IPS DF 6.9 (cell line): Measurements from ENCODE around the gene PTPRU.
"Not testable (repeated sequence)": the region's sequence is repeated elsewhere in the genome, so short reads cannot be mapped to it uniquely, and the experiment has no call there.

Experiments used
- DNase-seq: peaks from one replicate; pipeline ENCODE4 v3.0.0-alpha.2; 2013; ENCODE audit warnings: low read depth, low spot score
- H3K27ac ChIP-seq: one replicate; pipeline ENCODE4 v1.5.1; 2013; ENCODE audit warnings: low read length, control low read depth
- H3K27me3 ChIP-seq: 2 replicates; pipeline ENCODE4 v1.6.1; 2013; ENCODE audit warnings: mild to moderate bottlenecking, low read length; ENCODE audit not compliant: control insufficient read depth, insufficient read depth
- H3K36me3 ChIP-seq: 2 replicates; pipeline ENCODE4 v1.6.1; 2013; ENCODE audit warnings: low read length; ENCODE audit not compliant: control insufficient read depth, insufficient read depth
- H3K4me1 ChIP-seq: 2 replicates; pipeline ENCODE4 v1.6.1; 2013; ENCODE audit warnings: low read length; ENCODE audit not compliant: control insufficient read depth, insufficient read depth
- H3K4me3 ChIP-seq: 2 replicates; pipeline ENCODE4 v1.5.1; 2013; ENCODE audit warnings: mild to moderate bottlenecking, low read length
- H3K9me3 ChIP-seq: 2 replicates; pipeline ENCODE4 v1.6.1; 2013; ENCODE audit warnings: low read length, inconsistent platforms; ENCODE audit not compliant: control insufficient read depth, insufficient read depth
- WGBS: extraction: QIAGEN DNeasy Blood & Tissue Kit; methylation state at CpG from one replicate; pipeline ENCODE4 v1.1.7; 2013; ENCODE audit warnings: mixed read lengths, missing lambda C conversion rate; ENCODE audit not compliant: insufficient read length, insufficient coverage; 5-methylcytosine and 5-hydroxymethylcytosine counted together

Gene PTPRU

GRCh38 chr1:29290414-29290985 is 54.2 kb downstream of the PTPRU start:
- H3K4me1 ChIP-seq = no peaks in the 10 kb centered on the region
- DNase-seq = no peak
- no peak overlapping the region for H3K27ac ChIP-seq
- H3K27me3 ChIP-seq = no peaks in the 10 kb centered on the region
- no peaks in the 10 kb centered on the region for H3K9me3 ChIP-seq
- no CpG with 5 or more reads among the region's 12 CpGs for WGBS
- H3K4me3 ChIP-seq = no peak overlapping the region
- no peaks in the 10 kb centered on the region; the same call in 1 of the 2 replicates for H3K36me3 ChIP-seq

- no peak for DNase-seq
- WGBS = no CpG with 5 or more reads among the region's 10 CpGs
- Histone ChIP-seq H3K4me3 (no peak overlapping the region), H3K9me3 (no peaks in the 10 kb centered on the region), H3K27me3 (no peaks in the 10 kb centered on the region), H3K36me3 (no peaks in the 10 kb centered on the region; the same call in 1 of the 2 replicates), H3K4me1 (no peaks in the 10 kb centered on the region), H3K27ac (no peak overlapping the region)
Measured at GRCh38 chr1:29291756-29292155, 55.4 kb downstream of the PTPRU start.

- DNase-seq = no peak
- Histone ChIP-seq H3K36me3 (no peaks in the 10 kb centered on the region; the same call in 1 of the 2 replicates), H3K27ac (no peak overlapping the region), H3K4me1 (no peaks in the 10 kb centered on the region), H3K9me3 (no peaks in the 10 kb centered on the region), H3K4me3 (no peak overlapping the region), H3K27me3 (no peaks in the 10 kb centered on the region)
- WGBS = no CpG with 5 or more reads among the region's 3 CpGs
Measured at GRCh38 chr1:29292344-29292743, 56.0 kb downstream of the PTPRU start.

- DNase-seq = no peak
- no CpG with 5 or more reads among the region's 5 CpGs for WGBS
- Histone ChIP-seq H3K36me3 (no peaks in the 10 kb centered on the region; the same call in 1 of the 2 replicates), H3K4me3 (no peak overlapping the region), H3K9me3 (no peaks in the 10 kb centered on the region), H3K27ac (no peak overlapping the region), H3K4me1 (no peaks in the 10 kb centered on the region), H3K27me3 (no peaks in the 10 kb centered on the region)
Measured at GRCh38 chr1:29297450-29297849, 61.1 kb downstream of the PTPRU start.

- no CpG with 5 or more reads among the region's 4 CpGs for WGBS
Measured at GRCh38 chr1:29298246-29298645, 61.9 kb downstream of the PTPRU start.

GRCh38 chr1:29299446-29299845 is 63.1 kb downstream of the PTPRU start:
- no peak overlapping the region; the same call in 1 of the 2 replicates for H3K4me3 ChIP-seq
- WGBS = no CpG with 5 or more reads among the region's 4 CpGs

More at GRCh38 chr1:29298246-29298645, 61.9 kb downstream of the PTPRU start:
- H3K4me1 ChIP-seq = no peaks in the 10 kb centered on the region
- no peak overlapping the region for H3K4me3 ChIP-seq
- no peaks in the 10 kb centered on the region for H3K27me3 ChIP-seq
- H3K36me3 ChIP-seq = no peaks in the 10 kb centered on the region; the same call in 1 of the 2 replicates
- H3K27ac ChIP-seq = no peak overlapping the region
- no peak for DNase-seq
- no peaks in the 10 kb centered on the region for H3K9me3 ChIP-seq

GRCh38 chr1:29301732-29302131 is 65.4 kb downstream of the PTPRU start:
- not testable (repeated sequence) for H3K9me3 ChIP-seq, H3K27me3 ChIP-seq, DNase-seq, H3K27ac ChIP-seq, H3K4me3 ChIP-seq, H3K4me1 ChIP-seq, H3K36me3 ChIP-seq
- WGBS = no CpG with 5 or more reads among the region's 6 CpGs

More at GRCh38 chr1:29299446-29299845, 63.1 kb downstream of the PTPRU start:
- H3K36me3 ChIP-seq = no peaks in the 10 kb centered on the region; the same call in none of the 2 replicates
- H3K9me3 ChIP-seq = no peaks in the 10 kb centered on the region
- no peaks in the 10 kb centered on the region for H3K4me1 ChIP-seq
- DNase-seq = no peak
- H3K27ac ChIP-seq = no peak overlapping the region
- no peaks in the 10 kb centered on the region for H3K27me3 ChIP-seq

- H3K36me3 ChIP-seq = peaks cover 2% of the 10 kb centered on the region
- DNase-seq = no peak
- no peaks in the 10 kb centered on the region for H3K9me3 ChIP-seq
- H3K27ac ChIP-seq = no peak overlapping the region
- no peaks in the 10 kb centered on the region for H3K4me1 ChIP-seq
- no peak overlapping the region for H3K4me3 ChIP-seq
- WGBS = no CpG with 5 or more reads among the region's 28 CpGs
- no peaks in the 10 kb centered on the region for H3K27me3 ChIP-seq
Measured at GRCh38 chr1:29303201-29304024, 67.1 kb downstream of the PTPRU start.

- Histone ChIP-seq H3K36me3 (peaks cover 2% of the 10 kb centered on the region), H3K9me3 (no peaks in the 10 kb centered on the region), H3K4me3 (no peak overlapping the region), H3K27me3 (no peaks in the 10 kb centered on the region), H3K27ac (no peak overlapping the region), H3K4me1 (no peaks in the 10 kb centered on the region)
- no peak for DNase-seq
- WGBS = 100% methylated on average over 1 of the region's 8 CpGs
Measured at GRCh38 chr1:29304025-29304684, 67.8 kb downstream of the PTPRU start.

- no peak overlapping the region for H3K27ac ChIP-seq
- DNase-seq = no peak
- H3K4me3 ChIP-seq = no peak overlapping the region
- WGBS = no CpG with 5 or more reads among the region's 7 CpGs
- H3K36me3 ChIP-seq = peaks cover 2% of the 10 kb centered on the region
- no peaks in the 10 kb centered on the region for H3K27me3 ChIP-seq
- H3K9me3 ChIP-seq = no peaks in the 10 kb centered on the region
- no peaks in the 10 kb centered on the region for H3K4me1 ChIP-seq
Measured at GRCh38 chr1:29305943-29306342, 69.6 kb downstream of the PTPRU start.
